Measurements from ENCODE around the gene HMX1.

HMX1 gene

DNA sequence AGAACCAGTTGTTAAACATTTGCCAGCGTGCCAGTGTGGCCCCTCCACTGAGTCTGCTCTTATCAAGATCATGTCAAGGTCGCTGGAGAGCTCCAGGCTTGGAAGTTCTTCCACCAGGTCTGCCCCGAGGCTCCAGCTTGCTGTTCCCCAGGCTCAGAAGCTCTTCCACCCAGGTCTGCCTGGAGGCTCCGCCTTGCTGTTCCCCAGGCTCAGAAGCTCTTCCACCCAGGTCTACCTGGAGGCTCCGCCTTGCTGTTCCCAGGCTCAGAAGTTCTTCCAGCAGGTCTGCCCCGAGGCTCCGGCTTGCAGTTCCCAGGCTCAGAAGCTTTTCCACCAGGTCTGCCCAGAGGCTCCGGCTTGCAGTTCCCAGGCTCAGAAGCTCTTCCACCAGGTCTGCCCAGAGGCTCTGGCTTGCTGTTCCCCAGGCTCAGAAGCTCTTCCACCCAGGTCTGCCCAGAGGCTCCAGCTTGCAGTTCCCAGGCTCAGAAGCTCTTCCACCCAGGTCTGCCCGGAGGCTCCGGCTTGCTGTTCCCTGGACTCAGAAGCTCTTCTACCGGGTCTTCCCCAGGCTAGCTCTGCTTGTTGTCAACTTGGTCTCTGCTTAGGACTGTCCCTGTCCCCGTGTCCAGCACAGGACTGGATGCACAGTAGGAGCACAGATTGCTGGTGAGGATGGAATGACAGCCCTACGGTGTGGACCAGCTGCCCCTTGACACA, 54.4 kb downstream of the HMX1 start:
- DNase-seq, result no peak

Data from cerebellar nuclear complex (tissue), 1 donor.